Stomach (tissue), 4 donors: ENCODE measurements around the gene SGMS1.

Experiments
- EP300 ChIP-seq: sonication (generic); formaldehyde crosslinking; IDR thresholded peaks from one replicate; pipeline ENCODE4 v1.6.1; 2017; ENCODE audit warnings: antibody characterized with exemption
- POLR2A ChIP-seq, 4 donors: fragments of 450-650 bp; IDR thresholded peaks; one replicate each; pipeline ENCODE4 v1.6.1; 2016; ENCODE audit warnings: antibody characterized with exemption in 4 of 4, control low read depth in 2 of 4, mild to moderate bottlenecking in 1 of 4, moderate library complexity in 1 of 4
- POLR2AphosphoS5 ChIP-seq, 3 donors: sonication (generic); formaldehyde crosslinking; IDR thresholded peaks; one replicate each; pipeline ENCODE4 v1.6.1; 2016; ENCODE audit warnings: antibody characterized with exemption in 3 of 3
- TF ChIP-seq, protein P1 (sequence below), 7 experiments: fragments of 450-650 bp in 4 of 7; fragments of 200-600 bp in 3 of 7; sonication (generic) in 3 of 7; IDR thresholded peaks; one replicate each; pipeline ENCODE4 v1.5.1; 2016 to 2019; ENCODE audit warnings: antibody characterized with exemption in 7 of 7, control low read depth in 2 of 7, mild to moderate bottlenecking in 1 of 7

DNA sequence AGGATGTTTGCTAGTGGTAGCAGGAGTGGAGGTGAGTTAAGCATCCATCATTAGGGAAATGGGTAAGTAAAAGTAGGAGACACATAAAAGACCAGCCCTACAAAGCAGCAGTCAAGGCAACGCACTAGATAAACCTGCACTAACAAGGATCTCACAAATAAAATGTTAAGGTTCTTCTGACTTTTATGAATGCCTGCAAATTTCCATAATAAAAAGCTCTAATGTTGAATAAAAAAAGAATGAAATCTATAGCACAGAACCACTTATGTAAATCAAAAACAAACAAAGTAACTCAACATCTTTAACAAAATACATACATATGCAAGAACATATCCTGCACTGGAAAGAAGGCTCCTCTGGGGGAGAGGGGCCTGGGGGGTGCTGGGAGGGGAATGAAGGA, 4.6 kb downstream of the SGMS1 start:
- TF ChIP-seq, protein P1, sequence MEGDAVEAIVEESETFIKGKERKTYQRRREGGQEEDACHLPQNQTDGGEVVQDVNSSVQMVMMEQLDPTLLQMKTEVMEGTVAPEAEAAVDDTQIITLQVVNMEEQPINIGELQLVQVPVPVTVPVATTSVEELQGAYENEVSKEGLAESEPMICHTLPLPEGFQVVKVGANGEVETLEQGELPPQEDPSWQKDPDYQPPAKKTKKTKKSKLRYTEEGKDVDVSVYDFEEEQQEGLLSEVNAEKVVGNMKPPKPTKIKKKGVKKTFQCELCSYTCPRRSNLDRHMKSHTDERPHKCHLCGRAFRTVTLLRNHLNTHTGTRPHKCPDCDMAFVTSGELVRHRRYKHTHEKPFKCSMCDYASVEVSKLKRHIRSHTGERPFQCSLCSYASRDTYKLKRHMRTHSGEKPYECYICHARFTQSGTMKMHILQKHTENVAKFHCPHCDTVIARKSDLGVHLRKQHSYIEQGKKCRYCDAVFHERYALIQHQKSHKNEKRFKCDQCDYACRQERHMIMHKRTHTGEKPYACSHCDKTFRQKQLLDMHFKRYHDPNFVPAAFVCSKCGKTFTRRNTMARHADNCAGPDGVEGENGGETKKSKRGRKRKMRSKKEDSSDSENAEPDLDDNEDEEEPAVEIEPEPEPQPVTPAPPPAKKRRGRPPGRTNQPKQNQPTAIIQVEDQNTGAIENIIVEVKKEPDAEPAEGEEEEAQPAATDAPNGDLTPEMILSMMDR (IDR thresholded peaks at IDR 0.05) = no peak
- TF ChIP-seq POLR2AphosphoS5 (IDR thresholded peaks at IDR 0.05) (no peak), POLR2A (IDR thresholded peaks at IDR 0.05) (no peak), EP300 (no peak)
